HG03039 (cell line): ENCODE data around the gene GPR39.
"Not testable (repeated sequence)": the region's sequence is repeated elsewhere in the genome, so short reads cannot be mapped to it uniquely, and the experiment has no call there.

ENCODE experiments used
- ATAC-seq: cut with Tn5 transposase; IDR thresholded peaks from one replicate; pipeline ENCODE4 v1.9.1; 2021; ENCODE audit warnings: mild to moderate bottlenecking, moderate library complexity; ENCODE audit not compliant: unreplicated experiment

The GPR39 gene

GRCh38 chr2:132489150-132489549, 72.5 kb downstream of the GPR39 start:
- ATAC-seq: no peak

GRCh38 chr2:132495881-132496280, 79.3 kb downstream of the GPR39 start:
- no peak for ATAC-seq

DNA sequence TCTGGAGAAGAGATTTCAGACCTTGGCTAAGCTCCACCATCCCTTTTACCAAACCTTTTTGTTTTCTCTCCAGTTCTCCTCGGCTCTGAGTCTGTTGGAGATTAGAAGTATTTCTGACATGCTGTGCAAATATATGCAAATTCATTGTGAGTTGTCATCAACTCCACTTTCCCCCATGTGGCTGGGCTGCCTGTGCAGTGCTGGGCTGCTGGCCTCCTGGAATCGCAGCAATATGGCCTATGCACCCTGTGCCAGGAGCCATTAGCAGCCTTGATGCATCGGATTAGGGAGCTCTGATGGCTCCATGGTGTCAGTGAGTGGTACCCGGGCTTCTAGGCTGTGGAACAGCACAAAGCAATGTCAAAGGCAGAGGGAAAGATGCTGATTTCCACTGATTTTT, 80.0 kb downstream of the GPR39 start:
- no peak for ATAC-seq

DNA sequence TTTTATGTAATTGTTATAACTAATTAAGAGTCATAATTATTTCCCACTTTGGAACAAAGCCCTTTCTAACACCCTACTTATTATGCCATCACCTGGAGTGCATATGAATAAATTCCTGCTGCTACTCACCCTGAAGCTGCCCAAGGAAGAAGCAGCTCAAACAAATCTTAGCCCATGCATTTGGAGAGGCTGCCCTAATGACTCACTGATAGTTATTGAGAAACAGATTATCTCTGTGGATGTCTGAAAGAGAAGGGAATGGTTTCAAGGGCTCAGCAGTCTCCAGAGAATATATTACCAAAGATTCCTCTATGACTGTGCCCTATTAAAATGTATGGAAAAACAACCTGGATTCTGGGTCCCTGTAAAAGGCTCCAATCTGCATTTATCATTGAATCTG, 81.0 kb downstream of the GPR39 start:
- no peak for ATAC-seq

DNA sequence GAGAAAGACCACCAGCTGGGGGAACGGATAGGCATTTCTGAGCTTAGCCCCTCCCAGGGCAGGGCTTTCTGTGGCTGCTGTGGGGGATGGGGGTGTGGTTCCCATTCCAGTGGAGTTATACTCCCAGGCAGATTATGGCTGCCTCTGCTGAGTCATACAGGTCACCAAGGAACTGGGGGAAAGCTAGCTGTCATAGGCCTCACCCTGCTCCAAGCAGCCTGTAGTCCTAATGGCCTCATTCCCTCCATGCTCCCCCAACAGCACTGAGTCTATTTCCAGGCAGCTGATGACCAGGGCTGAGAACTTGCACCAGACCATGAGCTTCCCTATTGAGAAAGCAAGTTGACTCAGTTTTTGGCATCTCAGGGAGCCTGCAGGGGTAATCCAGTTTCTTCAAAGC, 87.1 kb downstream of the GPR39 start:
- ATAC-seq: no peak

DNA sequence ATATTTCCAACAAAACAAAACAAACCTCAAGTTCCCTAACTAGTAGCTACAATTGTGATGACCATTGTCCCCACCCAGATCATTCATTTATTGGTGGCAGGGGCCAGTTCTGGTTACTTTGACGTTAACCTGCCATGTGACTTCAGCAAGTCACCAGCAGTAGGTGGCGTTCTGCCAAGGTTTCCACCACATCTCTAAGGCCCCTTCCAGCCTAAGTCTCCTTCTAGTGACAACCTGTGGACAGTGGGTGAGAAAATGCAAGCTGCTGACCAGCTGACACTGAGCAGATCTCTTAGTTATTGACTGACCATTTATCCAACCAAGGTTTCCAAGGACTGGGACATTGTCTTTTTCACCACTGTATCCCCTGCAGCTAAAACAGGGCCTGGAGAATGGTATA, 98.4 kb downstream of the GPR39 start:
- no peak for ATAC-seq

GRCh38 chr2:132517386-132517785, 100.8 kb downstream of the GPR39 start:
- no peak for ATAC-seq

DNA sequence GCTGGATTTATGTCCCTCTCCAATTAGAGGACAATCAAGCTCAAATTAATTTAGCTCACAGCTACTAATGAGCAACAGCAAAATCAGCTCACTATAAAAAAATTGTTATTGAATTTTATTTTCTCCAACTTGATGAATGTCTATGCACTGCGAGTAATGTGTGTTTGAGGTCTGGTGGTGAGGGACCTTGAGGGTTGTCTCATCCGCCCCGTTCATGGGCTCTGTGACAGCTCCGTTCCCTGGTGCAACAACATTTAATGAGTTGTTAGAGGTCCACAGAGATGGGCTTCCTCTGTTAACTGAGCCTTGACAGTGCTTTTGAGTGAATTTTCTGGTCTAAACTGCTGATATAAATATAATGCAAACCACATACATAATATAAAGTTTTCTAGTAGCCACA, 101.7 kb downstream of the GPR39 start:
- ATAC-seq: no peak

DNA sequence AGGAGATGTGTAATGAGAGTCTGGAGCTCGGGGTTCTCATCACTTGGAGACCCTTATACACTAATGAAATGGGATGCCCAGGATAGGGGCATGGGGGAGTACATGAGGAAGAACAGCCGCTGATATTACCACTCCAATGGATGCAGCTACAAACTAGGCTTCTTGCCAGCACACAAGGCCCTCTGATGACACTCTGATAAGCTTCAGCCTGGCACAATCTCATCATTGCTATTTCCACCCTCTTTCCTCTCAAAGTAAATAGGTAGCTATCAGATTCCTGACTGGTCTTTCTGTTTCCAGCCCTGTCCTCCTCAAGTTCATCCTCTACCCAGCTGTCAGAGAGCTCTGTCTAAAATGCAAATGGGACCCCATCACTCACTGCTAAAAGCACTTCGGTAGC, 103.0 kb downstream of the GPR39 start:
- ATAC-seq: no peak

DNA sequence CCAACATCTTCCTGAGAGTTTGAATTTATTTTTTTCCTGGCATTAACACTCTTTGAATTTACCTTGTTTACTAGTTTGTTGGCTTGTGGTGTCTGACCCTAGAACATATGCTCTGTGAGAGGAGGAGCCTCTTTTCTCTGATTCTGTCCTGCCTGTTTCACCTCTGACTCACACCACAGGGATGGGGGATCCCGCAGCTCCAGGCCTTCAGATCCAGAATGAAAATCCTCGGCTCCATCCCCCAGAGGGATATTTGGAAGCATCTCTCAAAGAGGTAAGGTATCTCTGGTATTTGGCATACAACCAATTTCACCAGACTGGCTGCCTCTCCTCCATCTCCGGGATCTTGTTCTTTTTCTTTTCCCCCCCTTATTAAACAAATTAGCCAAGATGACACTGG, 104.7 kb downstream of the GPR39 start:
- ATAC-seq: no peak

GRCh38 chr2:132522901-132523300, 106.3 kb downstream of the GPR39 start:
- no peak for ATAC-seq

- not testable (repeated sequence) for ATAC-seq
These were observed 120.5 kb downstream of the GPR39 start for GRCh38 chr2:132537061-132537460.

GRCh38 chr2:132538331-132538855, 121.8 kb downstream of the GPR39 start:
- ATAC-seq: no peak

GRCh38 chr2:132540166-132540565, 123.6 kb downstream of the GPR39 start:
- ATAC-seq: no peak

DNA sequence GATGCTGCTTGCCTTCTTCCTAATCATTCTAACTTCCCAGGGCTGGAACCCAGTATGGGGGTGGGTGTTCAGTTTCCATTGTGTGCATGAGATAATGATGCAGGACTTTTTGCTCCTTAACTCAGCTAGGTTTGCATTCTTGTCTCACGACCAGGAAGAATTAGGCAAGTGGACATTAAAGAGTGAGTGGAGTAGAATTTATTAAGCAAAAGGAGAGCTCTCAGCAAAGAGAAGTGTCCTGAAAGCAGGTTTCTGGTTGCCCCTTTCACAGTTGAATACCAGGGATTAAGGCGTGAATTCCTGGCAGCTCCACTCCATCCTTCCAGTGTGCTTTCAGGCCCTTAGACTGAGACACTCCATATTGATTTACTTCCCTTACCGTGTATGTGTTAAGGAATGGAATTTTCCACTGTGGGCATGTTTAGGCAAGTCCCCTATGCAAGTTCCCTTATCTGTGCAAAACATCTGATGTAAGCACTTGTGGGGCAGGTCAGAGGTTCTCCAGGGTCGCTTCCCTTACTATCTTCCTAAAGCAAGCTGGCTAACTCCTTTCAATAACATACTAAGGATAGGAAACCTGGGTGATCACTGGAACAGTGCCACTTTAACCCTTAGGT, 126.5 kb downstream of the GPR39 start:
- no peak for ATAC-seq

- no peak for ATAC-seq
These were observed 127.5 kb downstream of the GPR39 start for GRCh38 chr2:132544006-132544630.

DNA sequence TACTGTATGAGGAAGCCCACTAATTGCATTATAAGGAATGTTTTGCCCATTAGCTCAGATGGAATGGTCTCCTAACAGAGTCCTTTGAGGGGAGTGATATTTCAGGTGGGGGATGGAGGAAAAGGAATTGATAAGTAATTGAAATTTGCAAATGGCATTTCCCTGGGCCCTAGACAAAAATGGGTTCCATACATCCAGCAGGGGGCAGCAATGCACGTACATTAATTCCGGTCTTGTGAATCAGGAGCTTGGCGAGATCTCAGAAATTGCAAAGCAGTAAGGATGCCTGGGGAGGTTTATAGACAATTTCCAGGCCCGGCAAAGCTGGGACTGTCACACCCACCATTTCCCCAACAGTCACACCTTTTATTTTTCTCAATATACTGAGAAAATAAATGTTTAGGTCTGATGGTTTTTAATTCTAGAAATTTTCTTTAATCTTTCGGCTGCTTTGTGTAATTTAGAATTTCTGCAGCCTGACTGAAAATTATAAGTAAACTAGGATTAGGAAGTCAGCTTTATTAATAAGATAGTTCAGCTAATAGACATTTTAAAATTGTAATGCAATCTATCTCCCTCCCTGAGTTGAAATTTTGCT, 130.6 kb downstream of the GPR39 start:
- no peak for ATAC-seq

- no peak for ATAC-seq
These were observed 133.5 kb downstream of the GPR39 start for GRCh38 chr2:132549935-132550670.

- ATAC-seq: no peak
These were observed 134.3 kb downstream of the GPR39 start for GRCh38 chr2:132550946-132551345.

- ATAC-seq: no peak
These were observed 141.1 kb downstream of the GPR39 start for GRCh38 chr2:132557694-132558093.

DNA sequence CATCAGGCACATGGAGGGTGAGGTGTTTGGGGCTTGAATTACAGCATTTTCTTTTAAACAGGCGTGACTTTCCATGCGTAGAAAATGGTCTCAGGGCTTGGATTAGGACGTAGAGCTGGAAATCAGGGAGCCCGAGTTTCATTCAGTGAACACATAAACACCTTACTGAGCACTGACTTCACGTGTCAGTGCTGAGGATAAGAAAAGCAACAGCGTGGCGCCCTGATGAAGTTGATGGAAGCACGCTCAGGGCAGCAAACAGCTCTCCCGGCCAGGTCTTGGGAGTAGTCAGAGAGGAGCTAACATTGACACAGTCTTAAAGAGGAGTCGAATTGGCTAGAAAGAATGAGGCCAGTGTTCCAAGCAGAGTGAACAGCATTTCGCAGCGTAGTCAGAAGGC, 142.7 kb downstream of the GPR39 start:
- no peak for ATAC-seq

GRCh38 chr2:132559921-132560320, 143.3 kb downstream of the GPR39 start:
- ATAC-seq: no peak
